Mesenchymal stem cell (in vitro differentiated cells and primary cell): ENCODE measurements around the gene BSG.
"Not testable (repeated sequence)": the region's sequence is repeated elsewhere in the genome, so short reads cannot be mapped to it uniquely, and the experiment has no call there.

ENCODE experiments used
- DNase-seq: peaks from one replicate; pipeline ENCODE4 v3.0.0-alpha.2; 2013
- H2AFZ ChIP-seq: one replicate; pipeline ENCODE4 v1.6.1; 2013; ENCODE audit warnings: low read depth, mild to moderate bottlenecking, control low read depth, inconsistent platforms, low read length, moderate library complexity
- H2AK5ac ChIP-seq: 2 replicates; pipeline ENCODE4 v1.6.1; 2013; ENCODE audit warnings: low read length, moderate library complexity, mild to moderate bottlenecking, inconsistent platforms; ENCODE audit not compliant: severe bottlenecking
- H2BK120ac ChIP-seq: one replicate; pipeline ENCODE4 v1.6.1; 2013; ENCODE audit warnings: low read depth, mild to moderate bottlenecking, inconsistent platforms, low read length, moderate library complexity
- H2BK12ac ChIP-seq, 2 experiments: one replicate each; pipeline ENCODE4 v1.6.1; 2013; ENCODE audit warnings: inconsistent platforms in 2 of 2, low read length in 2 of 2, mild to moderate bottlenecking in 2 of 2, moderate library complexity in 2 of 2, control low read depth in 1 of 2
- H2BK15ac ChIP-seq: one replicate; pipeline ENCODE4 v1.6.1; 2013; ENCODE audit warnings: mild to moderate bottlenecking, low read depth, inconsistent platforms; ENCODE audit not compliant: poor library complexity, severe bottlenecking
- H2BK5ac ChIP-seq: 2 replicates; pipeline ENCODE4 v1.6.1; 2013; ENCODE audit warnings: low read depth, mild to moderate bottlenecking, low read length, control low read depth, inconsistent platforms; ENCODE audit not compliant: poor library complexity, severe bottlenecking
- H3K14ac ChIP-seq, 2 experiments: one replicate each; pipeline ENCODE4 v1.6.1; 2013; ENCODE audit warnings: inconsistent platforms in 2 of 2, low read length in 2 of 2, control low read depth in 1 of 2, mild to moderate bottlenecking in 1 of 2, moderate library complexity in 1 of 2
- H3K18ac ChIP-seq, 2 experiments: one replicate each; pipeline ENCODE4 v1.6.1; 2013; ENCODE audit warnings: inconsistent platforms in 2 of 2, low read length in 2 of 2, control low read depth in 1 of 2, low read depth in 1 of 2, mild to moderate bottlenecking in 1 of 2
- H3K23ac ChIP-seq, 2 experiments: one replicate each; pipeline ENCODE4 v1.6.1; 2013; ENCODE audit warnings: inconsistent platforms in 2 of 2, low read length in 2 of 2, mild to moderate bottlenecking in 2 of 2, moderate library complexity in 2 of 2, control low read depth in 1 of 2
- H3K27ac ChIP-seq: 2 replicates; pipeline ENCODE4 v1.5.1; 2013; ENCODE audit warnings: mild to moderate bottlenecking, moderate library complexity, low read length, control low read depth, inconsistent platforms; ENCODE audit not compliant: poor library complexity, severe bottlenecking
- H3K27me3 ChIP-seq, 2 experiments: 2 replicates each; pipeline versions ENCODE4 v1.6.1 to v1.7.0; 2013; ENCODE audit warnings: low read length in 2 of 2, mild to moderate bottlenecking in 2 of 2, moderate library complexity in 2 of 2, control low read depth in 1 of 2, inconsistent platforms in 1 of 2; ENCODE audit not compliant: control insufficient read depth in 1 of 2, insufficient read depth in 1 of 2
- H3K36me3 ChIP-seq, 2 experiments: 2 replicates each; pipeline versions ENCODE4 v1.6.1 to v1.7.0; 2013; ENCODE audit warnings: low read length in 2 of 2, control low read depth in 1 of 2, inconsistent platforms in 1 of 2, low read depth in 1 of 2, mild to moderate bottlenecking in 1 of 2; ENCODE audit not compliant: insufficient read depth in 2 of 2, control insufficient read depth in 1 of 2
- H3K4ac ChIP-seq, 2 experiments: one replicate each; pipeline ENCODE4 v1.6.1; 2013; ENCODE audit warnings: inconsistent platforms in 2 of 2, low read length in 2 of 2, mild to moderate bottlenecking in 2 of 2, moderate library complexity in 2 of 2, control low read depth in 1 of 2, low read depth in 1 of 2
- H3K4me1 ChIP-seq: 2 replicates; pipeline ENCODE4 v1.6.1; 2013; ENCODE audit warnings: low read depth, low read length, control low read depth; ENCODE audit not compliant: control insufficient read depth, insufficient read depth
- H3K4me2 ChIP-seq: 2 replicates; pipeline ENCODE4 v1.6.1; 2013; ENCODE audit warnings: low read length, mild to moderate bottlenecking, inconsistent platforms; ENCODE audit not compliant: poor library complexity, severe bottlenecking
- H3K4me3 ChIP-seq, 2 experiments: 2 replicates each; pipeline versions ENCODE4 v1.5.1 to v1.7.0; 2013; ENCODE audit warnings: low read length in 2 of 2, mild to moderate bottlenecking in 2 of 2, control low read depth in 1 of 2, low read depth in 1 of 2; ENCODE audit not compliant: insufficient read depth in 1 of 2
- H3K79me1 ChIP-seq: replicated peaks from 2 replicates; pipeline ENCODE4 v1.6.1; 2013; ENCODE audit warnings: mild to moderate bottlenecking, control low read depth, low read length, inconsistent platforms; ENCODE audit not compliant: poor library complexity, severe bottlenecking
- H3K9ac ChIP-seq: 2 replicates; pipeline ENCODE4 v1.7.0; 2013; ENCODE audit warnings: mild to moderate bottlenecking, low read length, moderate library complexity
- H3K9me3 ChIP-seq: 2 replicates; pipeline ENCODE4 v1.7.0; 2013; ENCODE audit warnings: mild to moderate bottlenecking, low read length; ENCODE audit not compliant: control insufficient read depth
- H4K8ac ChIP-seq: one replicate; pipeline ENCODE4 v1.6.1; 2013; ENCODE audit warnings: inconsistent platforms, mild to moderate bottlenecking, low read length, moderate library complexity
- H4K91ac ChIP-seq: one replicate; pipeline ENCODE4 v1.6.1; 2013; ENCODE audit warnings: mild to moderate bottlenecking, low read length, inconsistent platforms
- WGBS: methylation state at CpG from one replicate; pipeline ENCODE4 v1.1.7; 2013; ENCODE audit warnings: mixed read lengths; 5-methylcytosine and 5-hydroxymethylcytosine counted together

Gene BSG

GRCh38 chr19:603302-603639 lies 30.9 kb downstream of the BSG start:
- not testable (repeated sequence) for H3K27ac ChIP-seq, H2BK5ac ChIP-seq, H3K4me2 ChIP-seq, H3K14ac ChIP-seq, H2BK12ac ChIP-seq, H3K4me3 ChIP-seq, H2AFZ ChIP-seq, H3K36me3 ChIP-seq, H3K18ac ChIP-seq, H2BK120ac ChIP-seq, DNase-seq, H3K9me3 ChIP-seq, H3K4ac ChIP-seq, H2BK15ac ChIP-seq, H4K91ac ChIP-seq, H2AK5ac ChIP-seq, H3K27me3 ChIP-seq, H3K9ac ChIP-seq, H3K4me1 ChIP-seq, H4K8ac ChIP-seq, H3K79me1 ChIP-seq, H3K23ac ChIP-seq
- WGBS = 94% methylated on average over 13 of the region's 13 CpGs

- H3K36me3 ChIP-seq, H2BK12ac ChIP-seq: not testable (repeated sequence)
Measured at GRCh38 chr19:603779-604178, 31.4 kb downstream of the BSG start.

GRCh38 chr19:604355-604754 lies 32.0 kb downstream of the BSG start:
- H2BK120ac ChIP-seq = no peak overlapping the region
- H3K4me2 ChIP-seq = no peak overlapping the region
- H2BK12ac ChIP-seq = no peak overlapping the region
- peaks cover 0 to 7% of the 10 kb centered on the region in 2 experiments for H3K36me3 ChIP-seq
- no peak overlapping the region for H3K23ac ChIP-seq
- H3K9ac ChIP-seq = no peak overlapping the region
- no peak for DNase-seq
- H3K9me3 ChIP-seq = no peaks in the 10 kb centered on the region
- H3K14ac ChIP-seq = no peak overlapping the region
- peaks cover 0 to 5% of the 10 kb centered on the region in 2 experiments for H3K27me3 ChIP-seq
- no peak overlapping the region for H3K27ac ChIP-seq
- H2AK5ac ChIP-seq = no peak overlapping the region
- H3K4ac ChIP-seq = no peak overlapping the region
- 86% methylated on average over 11 of the region's 11 CpGs for whole genome bisulfite sequencing
- peaks cover 11% of the 10 kb centered on the region for H3K4me1 ChIP-seq
- no peak overlapping the region for H4K91ac ChIP-seq
- no peak overlapping the region for H3K18ac ChIP-seq
- no peaks in the 10 kb centered on the region for H3K79me1 ChIP-seq
- H4K8ac ChIP-seq = no peak overlapping the region
- H2BK15ac ChIP-seq = no peak overlapping the region
- no peak overlapping the region for H2BK5ac ChIP-seq
- no peak overlapping the region for H2AFZ ChIP-seq
- H3K4me3 ChIP-seq = no peak overlapping the region

More at GRCh38 chr19:603779-604178, 31.4 kb downstream of the BSG start:
- not testable (repeated sequence) for H3K4me3 ChIP-seq, H3K4ac ChIP-seq, H4K91ac ChIP-seq, H2BK120ac ChIP-seq, H3K9me3 ChIP-seq, H3K27me3 ChIP-seq, H3K18ac ChIP-seq, H3K27ac ChIP-seq, H2BK5ac ChIP-seq, H2AFZ ChIP-seq, H2BK15ac ChIP-seq, H4K8ac ChIP-seq, H3K4me1 ChIP-seq, H3K4me2 ChIP-seq, DNase-seq, H2AK5ac ChIP-seq, H3K9ac ChIP-seq, H3K14ac ChIP-seq, H3K79me1 ChIP-seq, H3K23ac ChIP-seq
- 91% methylated on average over 18 of the region's 20 CpGs for WGBS

GRCh38 chr19:605061-605971 lies 32.9 kb downstream of the BSG start:
- not testable (repeated sequence) for H3K4ac ChIP-seq, H3K18ac ChIP-seq, H2AFZ ChIP-seq, H2AK5ac ChIP-seq, H3K9ac ChIP-seq, H3K27ac ChIP-seq, H3K27me3 ChIP-seq, H3K4me2 ChIP-seq, H3K9me3 ChIP-seq, H4K8ac ChIP-seq, H2BK15ac ChIP-seq, H3K79me1 ChIP-seq, DNase-seq, H2BK12ac ChIP-seq, H3K14ac ChIP-seq, H4K91ac ChIP-seq, H2BK5ac ChIP-seq, H3K4me3 ChIP-seq, H3K23ac ChIP-seq, H2BK120ac ChIP-seq, H3K36me3 ChIP-seq
- peaks cover 21% of the 10 kb centered on the region for H3K4me1 ChIP-seq
- WGBS = 78% methylated on average over 20 of the region's 34 CpGs
